GM10266 (cell line): ENCODE data around the gene ZFYVE27.

Experiments
- DNase-seq: peaks from one replicate; pipeline ENCODE4 v3.0.0; 2012; ENCODE audit errors: extremely low spot score
- TF ChIP-seq, protein P1 (sequence below): IDR thresholded peaks from 2 replicates; pipeline ENCODE4 v1.5.1; 2012; ENCODE audit warnings: mild to moderate bottlenecking, low read depth; ENCODE audit not compliant: control insufficient read depth, insufficient read depth; ENCODE audit errors: missing control alignments

Gene ZFYVE27

DNA sequence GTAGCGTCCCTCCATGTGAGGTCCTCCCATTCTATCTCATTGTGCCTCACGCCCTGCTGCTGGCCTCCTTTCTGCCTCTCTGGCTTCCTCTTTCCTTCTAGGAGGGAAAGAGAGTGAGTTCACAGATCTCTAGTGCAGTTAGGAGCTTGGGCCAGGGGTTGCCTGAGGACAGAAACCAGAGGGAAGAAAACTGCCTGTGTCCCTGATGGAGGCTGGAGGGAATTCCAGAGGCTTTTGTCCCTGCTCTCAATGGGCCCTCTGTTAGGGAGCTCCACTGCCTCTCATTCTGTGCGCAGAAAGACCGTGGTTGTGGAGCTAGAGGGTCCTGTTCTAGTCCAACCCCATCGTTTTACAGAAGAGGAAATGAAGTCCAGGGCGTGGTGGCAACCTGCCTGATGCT is 18.8 kb upstream of the ZFYVE27 start:
- no peak for DNase-seq

DNA sequence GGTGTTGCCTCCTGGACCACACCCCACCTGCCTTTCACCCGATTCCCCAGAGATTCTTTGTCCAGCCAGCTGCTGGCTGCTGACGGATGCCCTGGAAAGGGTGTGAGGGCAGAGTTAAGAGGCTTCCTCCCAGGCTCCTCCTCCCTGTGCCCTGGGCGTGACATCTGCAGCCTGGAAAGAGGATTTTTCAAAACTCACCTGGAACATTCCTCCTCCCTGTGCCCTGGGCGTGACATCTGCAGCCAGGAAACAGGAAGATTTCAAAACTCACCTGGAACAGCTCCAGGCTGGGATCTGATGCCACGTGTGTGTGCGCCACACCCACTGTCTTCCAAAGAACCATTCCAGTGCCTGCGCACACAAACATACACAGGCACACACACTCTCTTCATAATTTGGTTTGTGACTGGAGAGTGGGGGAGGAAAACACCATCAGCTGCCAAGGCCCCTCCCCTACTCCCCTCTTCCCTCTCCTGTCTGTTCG is 18.2 kb upstream of the ZFYVE27 start:
- DNase-seq, result no peak
- TF ChIP-seq, protein P1, sequence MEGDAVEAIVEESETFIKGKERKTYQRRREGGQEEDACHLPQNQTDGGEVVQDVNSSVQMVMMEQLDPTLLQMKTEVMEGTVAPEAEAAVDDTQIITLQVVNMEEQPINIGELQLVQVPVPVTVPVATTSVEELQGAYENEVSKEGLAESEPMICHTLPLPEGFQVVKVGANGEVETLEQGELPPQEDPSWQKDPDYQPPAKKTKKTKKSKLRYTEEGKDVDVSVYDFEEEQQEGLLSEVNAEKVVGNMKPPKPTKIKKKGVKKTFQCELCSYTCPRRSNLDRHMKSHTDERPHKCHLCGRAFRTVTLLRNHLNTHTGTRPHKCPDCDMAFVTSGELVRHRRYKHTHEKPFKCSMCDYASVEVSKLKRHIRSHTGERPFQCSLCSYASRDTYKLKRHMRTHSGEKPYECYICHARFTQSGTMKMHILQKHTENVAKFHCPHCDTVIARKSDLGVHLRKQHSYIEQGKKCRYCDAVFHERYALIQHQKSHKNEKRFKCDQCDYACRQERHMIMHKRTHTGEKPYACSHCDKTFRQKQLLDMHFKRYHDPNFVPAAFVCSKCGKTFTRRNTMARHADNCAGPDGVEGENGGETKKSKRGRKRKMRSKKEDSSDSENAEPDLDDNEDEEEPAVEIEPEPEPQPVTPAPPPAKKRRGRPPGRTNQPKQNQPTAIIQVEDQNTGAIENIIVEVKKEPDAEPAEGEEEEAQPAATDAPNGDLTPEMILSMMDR, result no peak

More for the DNA sequence above, 18.8 kb upstream of the ZFYVE27 start:
- TF ChIP-seq, protein P1, result no peak

DNA sequence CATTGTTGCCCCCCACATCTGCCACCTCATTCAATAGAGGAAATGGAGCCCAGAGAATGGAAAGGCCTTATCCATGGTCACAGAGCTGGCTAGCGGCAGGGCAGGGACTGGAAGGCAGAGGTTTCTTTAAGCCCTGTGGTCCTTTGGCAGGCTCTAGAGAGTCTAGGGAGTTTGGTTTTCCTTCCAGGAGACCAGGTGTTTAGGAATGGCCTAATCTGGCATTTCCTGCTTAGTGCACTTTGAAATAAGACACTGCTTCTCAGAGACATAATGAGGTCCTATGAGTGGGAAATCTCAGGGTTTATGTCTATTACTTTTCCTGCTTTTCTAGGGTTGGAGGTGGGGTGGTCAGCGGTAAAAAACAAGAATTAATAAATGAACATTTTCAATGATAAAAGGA is 17.3 kb upstream of the ZFYVE27 start:
- DNase-seq, result no peak
- TF ChIP-seq, protein P1, result no peak

DNA sequence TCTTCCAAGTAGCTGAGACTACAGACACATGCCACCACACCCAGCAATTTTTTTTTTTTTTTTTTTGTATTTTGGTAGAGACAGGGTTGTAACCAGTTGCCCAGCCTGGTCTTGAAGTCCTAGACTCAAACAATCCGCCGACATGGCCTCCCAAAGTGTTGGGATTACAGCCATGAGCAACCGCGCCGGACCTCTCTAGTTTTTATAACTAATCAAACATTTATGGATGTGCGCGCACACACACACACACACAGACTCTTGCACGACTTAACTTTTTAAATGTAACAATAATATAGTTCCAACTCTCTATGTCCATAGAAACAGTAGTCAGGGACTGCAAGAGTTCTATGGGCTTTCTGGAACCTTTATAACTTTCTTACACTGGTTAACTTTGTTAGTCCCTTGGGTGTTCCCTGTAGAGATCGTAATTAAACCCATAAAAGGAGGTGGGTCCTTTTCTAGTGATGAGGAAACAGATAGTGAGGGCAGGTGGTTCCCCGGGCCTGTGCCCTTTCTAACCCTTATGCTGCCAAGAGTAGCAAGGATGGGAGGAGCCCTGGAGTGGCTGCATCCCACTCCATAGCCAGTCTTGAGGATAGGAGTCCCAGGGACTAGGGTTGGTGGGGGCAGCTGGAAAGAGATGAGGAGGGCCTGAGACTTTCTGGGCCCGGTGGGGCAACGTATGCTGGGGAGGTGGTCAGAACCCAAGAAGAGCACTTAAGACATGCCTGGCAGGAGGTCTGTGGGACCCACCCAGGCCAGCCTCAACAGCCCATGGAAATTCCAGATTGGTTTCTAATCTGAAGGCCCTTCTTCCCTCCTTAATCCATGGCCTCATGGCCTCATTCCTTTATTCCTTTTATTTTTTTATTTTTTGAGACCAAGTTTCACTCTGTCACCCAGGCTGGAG is 14.8 kb upstream of the ZFYVE27 start:
- TF ChIP-seq, protein P1, result no peak
- no peak for DNase-seq

DNA sequence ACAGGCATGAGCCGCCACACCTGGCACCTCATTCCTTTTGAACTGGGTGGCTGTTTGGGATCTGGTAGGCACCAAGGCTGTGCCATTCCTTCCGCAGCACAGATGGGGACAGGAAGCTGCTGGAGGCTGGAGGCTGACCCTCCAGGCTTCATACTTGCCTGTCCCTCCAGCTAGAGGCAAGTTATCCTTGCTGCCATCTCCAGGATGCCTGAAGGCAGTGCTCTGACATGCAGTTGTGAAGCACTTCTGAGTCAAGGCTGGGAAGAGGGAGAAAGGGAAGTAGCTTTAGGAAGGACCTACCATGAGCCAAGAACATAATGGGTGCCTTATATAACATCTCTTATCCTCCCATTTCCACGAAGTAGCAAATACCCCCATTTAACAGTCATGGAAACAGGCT is 13.9 kb upstream of the ZFYVE27 start:
- TF ChIP-seq, protein P1, result no peak
- no peak for DNase-seq

DNA sequence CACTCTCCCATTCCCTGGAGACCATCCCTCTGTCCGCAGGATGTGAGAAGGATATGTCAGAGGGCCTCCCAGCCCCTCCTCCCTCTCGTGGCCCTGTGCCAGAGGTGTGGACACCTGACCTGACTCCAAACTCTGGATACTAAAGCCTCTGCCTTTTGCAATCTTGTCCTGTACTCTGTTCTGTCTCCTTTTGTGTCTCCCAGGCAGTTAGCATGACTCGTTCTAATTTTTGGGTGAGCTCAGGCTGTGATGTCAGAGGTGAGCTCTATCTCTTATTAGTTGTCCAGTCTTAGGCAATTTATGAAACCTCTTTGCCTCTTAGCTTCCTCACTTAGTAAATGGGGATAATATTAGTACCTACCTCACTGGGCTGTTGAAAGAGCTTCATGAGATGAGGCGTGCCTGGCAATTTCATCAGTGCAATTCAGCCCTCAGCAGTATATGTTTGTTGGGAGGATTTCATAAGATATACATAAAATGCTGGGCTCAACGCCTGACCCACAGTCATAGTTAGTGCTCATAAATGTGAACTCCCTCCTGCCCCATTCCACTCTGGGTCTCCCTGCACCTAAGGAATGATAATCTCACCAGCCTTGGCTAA is 12.5 kb upstream of the ZFYVE27 start:
- TF ChIP-seq, protein P1, result no peak
- no peak for DNase-seq
